B cell (primary cell): Measurements from ENCODE around the gene CPSF4L. TPM values are rescaled to one million over a fixed set of nuclear protein-coding genes. Genes with fewer than 3 reads are reported as not detected.

Experiments used
- ATAC-seq: fragments of 200-7000 bp; cut with Tn5 transposase; one replicate; pipeline ENCODE4 v1.10.0; 2021; ENCODE audit warnings: low read depth, mild to moderate bottlenecking, moderate number of reproducible peaks, moderate library complexity
- CTCF ChIA-PET: fragments of 350-600 bp; sonication (Branson Sonifier 250); formaldehyde crosslinking; loops from one replicate; lab custom pipeline; 2021; ENCODE audit warnings: antibody characterized with exemption, inconsistent platforms; lab: Charles Lee
- POLR2A ChIA-PET: fragments of 350-600 bp; sonication (Branson Sonifier 250); formaldehyde crosslinking; loops from one replicate; lab custom pipeline; 2021; ENCODE audit warnings: antibody characterized with exemption; lab: Charles Lee
- DNase-seq: peaks from one replicate; pipeline ENCODE4 v3.0.0; 2013
- H2AFZ ChIP-seq: 2 replicates; pipeline ENCODE4 v1.6.1; 2012; ENCODE audit warnings: mild to moderate bottlenecking, low read depth, low read length; ENCODE audit not compliant: insufficient read depth, poor library complexity, severe bottlenecking
- H3K27ac ChIP-seq, 2 donors: 1 replicate in 1 of 2; 2 replicates in 1 of 2; pipeline ENCODE4 v1.5.1; 2012 to 2013; ENCODE audit warnings: low read length in 2 of 2, mild to moderate bottlenecking in 2 of 2, moderate library complexity in 1 of 2
- H3K27me3 ChIP-seq, 4 experiments: fragments of 200-600 bp in 1 of 4; sonication (generic) in 1 of 4; replicated peaks in 1 of 4; 1 replicate in 2 of 4; 2 replicates in 2 of 4; pipeline versions ENCODE4 v1.6.1 to v1.7.0; 2013 to 2016; ENCODE audit warnings: low read length in 3 of 4, mild to moderate bottlenecking in 2 of 4, mixed read lengths in 1 of 4, moderate library complexity in 1 of 4; ENCODE audit not compliant: insufficient read depth in 4 of 4, control insufficient read depth in 3 of 4; ENCODE audit errors: control extremely low read depth in 1 of 4
- H3K36me3 ChIP-seq, 2 experiments: replicated peaks in 1 of 2; 1 replicate in 1 of 2; 2 replicates in 1 of 2; pipeline versions ENCODE4 v1.6.1 to v1.7.1; 2013; ENCODE audit warnings: low read length in 1 of 2; ENCODE audit not compliant: insufficient read depth in 2 of 2, control insufficient read depth in 1 of 2; ENCODE audit errors: control extremely low read depth in 1 of 2, extremely low read depth in 1 of 2
- H3K4me1 ChIP-seq, 2 donors: fragments of 200-600 bp in 1 of 2; sonication (generic) in 1 of 2; 1 replicate in 1 of 2; 2 replicates in 1 of 2; pipeline versions ENCODE4 v1.5.1 to v1.6.1; 2013 to 2017; ENCODE audit warnings: low read length in 2 of 2; ENCODE audit not compliant: control insufficient read depth in 2 of 2, insufficient read depth in 2 of 2
- H3K4me2 ChIP-seq: replicated peaks from 2 replicates; pipeline ENCODE3; 2012; ENCODE audit warnings: mild to moderate bottlenecking, low read depth, low read length; ENCODE audit not compliant: poor library complexity, severe bottlenecking
- H3K4me3 ChIP-seq, 5 experiments: fragments of 200-600 bp in 1 of 5; sonication (generic) in 1 of 5; 1 replicate in 3 of 5; 2 replicates in 2 of 5; pipeline versions ENCODE4 v1.5.1 to v1.7.0; 2011 to 2016; ENCODE audit warnings: low read length in 4 of 5, mild to moderate bottlenecking in 4 of 5, low read depth in 2 of 5, control low read depth in 1 of 5, moderate library complexity in 1 of 5; ENCODE audit not compliant: insufficient read depth in 1 of 5; ENCODE audit errors: control extremely low read depth in 1 of 5, extremely low read depth in 1 of 5
- H3K79me2 ChIP-seq: fragments of 200-600 bp; sonication (generic); one replicate; pipeline ENCODE4 v1.6.0; 2016; ENCODE audit warnings: low read length; ENCODE audit not compliant: control insufficient read depth, insufficient read depth
- H3K9ac ChIP-seq: fragments of 200-600 bp; sonication (generic); 2 replicates; pipeline ENCODE4 v1.6.1; 2017; ENCODE audit warnings: mild to moderate bottlenecking, low read length, moderate library complexity
- H3K9me3 ChIP-seq, 3 donors: one replicate each; pipeline versions ENCODE4 v1.6.1 to v1.7.1; 2013; ENCODE audit warnings: low read length in 2 of 3; ENCODE audit not compliant: control insufficient read depth in 2 of 3, insufficient read depth in 1 of 3; ENCODE audit errors: control extremely low read depth in 1 of 3
- H4K20me1 ChIP-seq: 2 replicates; pipeline ENCODE4 v1.6.0; 2012; ENCODE audit warnings: mild to moderate bottlenecking, low read length; ENCODE audit not compliant: insufficient read depth, control insufficient read depth, poor library complexity, severe bottlenecking
- H3K27ac Mint-ChIP-seq: one replicate; pipeline ENCODE4 v1.8.0; 2021; ENCODE audit warnings: mixed read lengths
- H3K27me3 Mint-ChIP-seq: one replicate; pipeline ENCODE4 v1.8.0; 2021; ENCODE audit warnings: mixed read lengths
- H3K4me1 Mint-ChIP-seq: one replicate; pipeline ENCODE4 v1.8.0; 2021; ENCODE audit warnings: mixed read lengths
- H3K4me3 Mint-ChIP-seq: one replicate; pipeline ENCODE4 v1.8.0; 2021; ENCODE audit warnings: mixed read lengths
- H3K9me3 Mint-ChIP-seq: one replicate; pipeline ENCODE4 v1.8.0; 2022; ENCODE audit warnings: mixed read lengths; ENCODE audit not compliant: insufficient read depth
- CTCF ChIP-seq: fragments of 200-600 bp; IDR thresholded peaks from one replicate; pipeline ENCODE4 v1.8.0; 2022; ENCODE audit warnings: antibody characterized with exemption, mild to moderate bottlenecking
- EZH2 ChIP-seq: IDR thresholded peaks from 2 replicates; pipeline ENCODE4 v1.6.1; 2012; ENCODE audit warnings: borderline replicate concordance, low read depth, mild to moderate bottlenecking, moderate library complexity, low read length; ENCODE audit not compliant: insufficient read depth, poor library complexity, severe bottlenecking
- WGBS: methylation state at CpG from one replicate; pipeline ENCODE4 v1.1.5; 2013; ENCODE audit warnings: missing lambda C conversion rate; ENCODE audit not compliant: insufficient coverage; 5-methylcytosine and 5-hydroxymethylcytosine counted together
- intact Hi-C: fragments of 100-400 bp; cut with micrococcal nuclease; formaldehyde crosslinking; loops from one replicate; pipeline ENCODE4 v1.10.0; 2022
- polyA plus RNA-seq: library from polyadenylated mRNA; depleted of rRNA; stranded (reverse); fragments of >200 nt; gene quantifications from 2 replicates; pipeline ENCODE4 v1.2.3, GENCODE V29; 2012
- total RNA-seq, 2 donors: library from RNA; stranded (reverse); fragments of 120-200 nt in 1 of 2; gene quantifications; 1 replicate in 1 of 2; 2 replicates in 1 of 2; pipeline versions ENCODE4 v1.2.3 to v1.2.4, GENCODE V29; 2013 to 2022

Gene CPSF4L
- total and polyA plus RNA-seq, 2 donors (not counting 1 experiment from before 2014, with no cell fraction given): not detected

- no peaks in the 10 kb centered on the region for H3K9me3 Mint-ChIP-seq
- H3K36me3 ChIP-seq: peaks cover 15 to 86% of the 10 kb centered on the region in 2 experiments
- no peak for TF ChIP-seq EZH2
- TF ChIP-seq CTCF: no peak
- no peaks in the 10 kb centered on the region for H3K79me2 ChIP-seq
- H3K4me1 Mint-ChIP-seq: no peaks in the 10 kb centered on the region
- H3K9ac ChIP-seq: no peak overlapping the region
- no peak overlapping the region for H3K4me3 ChIP-seq
- H3K27ac Mint-ChIP-seq: no peak overlapping the region
- CTCF ChIA-PET: no interaction called here
- peak overlapping the region in 1 of 2 donors; percentile 27 for H3K27ac ChIP-seq
- POLR2A ChIA-PET: no interaction called here
- H3K9me3 ChIP-seq: no peaks in the 10 kb centered on the region
- ATAC-seq: no peak
- no peaks in the 10 kb centered on the region for H4K20me1 ChIP-seq
- no peak overlapping the region for H3K4me3 Mint-ChIP-seq
- no peaks in the 10 kb centered on the region for H3K4me1 ChIP-seq
- WGBS: 40% methylated on average over 6 of the region's 8 CpGs
- intact Hi-C loops: no loop called here
- H2AFZ ChIP-seq: no peak overlapping the region
- H3K27me3 Mint-ChIP-seq: no peaks in the 10 kb centered on the region
- H3K27me3 ChIP-seq: no peaks in the 10 kb centered on the region
- no peak overlapping the region for H3K4me2 ChIP-seq
- no peak for DNase-seq
Observed at GRCh38 chr17:73203135-73203787, 58.4 kb downstream of the CPSF4L start.

GRCh38 chr17:73201215-73202069, 60.2 kb downstream of the CPSF4L start:
- intact Hi-C loops: no loop called here
- H3K4me3 Mint-ChIP-seq: no peak overlapping the region
- Histone ChIP-seq H2AFZ (no peak overlapping the region), H3K27ac (no peak overlapping the region), H3K27me3 (no peaks in the 10 kb centered on the region), H4K20me1 (peaks cover 7% of the 10 kb centered on the region), H3K9me3 (no peaks in the 10 kb centered on the region), H3K4me2 (no peak overlapping the region), H3K79me2 (peaks cover 6% of the 10 kb centered on the region), H3K9ac (no peak overlapping the region), H3K4me1 (no peaks in the 10 kb centered on the region), H3K4me3 (no peak overlapping the region), H3K36me3 (peaks cover 20 to 89% of the 10 kb centered on the region in 2 experiments)
- TF ChIP-seq EZH2 (no peak), CTCF (no peak)
- CTCF ChIA-PET: no interaction called here
- POLR2A ChIA-PET: no interaction called here
- no peak overlapping the region for H3K27ac Mint-ChIP-seq
- H3K4me1 Mint-ChIP-seq: no peaks in the 10 kb centered on the region
- H3K9me3 Mint-ChIP-seq: no peaks in the 10 kb centered on the region
- ATAC-seq (no peak), DNase-seq (no peak)
- 94% methylated on average over 18 of the region's 19 CpGs for WGBS
- no peaks in the 10 kb centered on the region for H3K27me3 Mint-ChIP-seq
